KMS-11 (cell line): Measurements from ENCODE around the gene KANSL1.

Experiments
- H2AFZ ChIP-seq: fragments of 200-600 bp; sonication (generic); 2 replicates; pipeline ENCODE4 v1.6.1; 2016; ENCODE audit warnings: antibody characterized with exemption, mixed run types, low read depth
- H3K27ac ChIP-seq: fragments of 200-600 bp; sonication (generic); 2 replicates; pipeline ENCODE4 v1.6.1; 2016; ENCODE audit warnings: mild to moderate bottlenecking, mixed run types
- H3K27me3 ChIP-seq: fragments of 200-600 bp; sonication (generic); 2 replicates; pipeline ENCODE4 v1.6.1; 2017; ENCODE audit warnings: mild to moderate bottlenecking, low read depth, mixed run types, moderate library complexity; ENCODE audit not compliant: insufficient read depth
- H3K36me3 ChIP-seq: fragments of 200-600 bp; sonication (generic); 2 replicates; pipeline ENCODE4 v1.6.1; 2017; ENCODE audit warnings: mild to moderate bottlenecking, mixed run types; ENCODE audit not compliant: insufficient read depth
- H3K4me1 ChIP-seq: fragments of 200-600 bp; sonication (generic); 2 replicates; pipeline ENCODE4 v1.6.1; 2016; ENCODE audit warnings: mild to moderate bottlenecking, low read depth, mixed run types; ENCODE audit not compliant: poor library complexity, severe bottlenecking
- H3K4me2 ChIP-seq: fragments of 200-600 bp; sonication (generic); 2 replicates; pipeline ENCODE4 v1.7.0; 2016; ENCODE audit warnings: mild to moderate bottlenecking, mixed run types
- H3K4me3 ChIP-seq: fragments of 200-600 bp; sonication (generic); IDR thresholded peaks from 2 replicates; pipeline ENCODE4 v1.6.1; 2017; ENCODE audit warnings: low read depth, low read length, mixed read lengths; ENCODE audit not compliant: insufficient read depth
- H3K79me2 ChIP-seq: fragments of 200-600 bp; sonication (generic); 2 replicates; pipeline ENCODE4 v1.6.1; 2016; ENCODE audit warnings: low read depth, mixed run types; ENCODE audit not compliant: insufficient read depth
- H3K9ac ChIP-seq: fragments of 200-600 bp; sonication (generic); 2 replicates; pipeline ENCODE4 v1.6.1; 2016; ENCODE audit warnings: mild to moderate bottlenecking, mixed run types
- H4K20me1 ChIP-seq: fragments of 200-600 bp; sonication (generic); 2 replicates; pipeline ENCODE4 v1.6.1; 2016; ENCODE audit warnings: mild to moderate bottlenecking, mixed run types; ENCODE audit not compliant: insufficient read depth
- CTCF ChIP-seq: fragments of 200-600 bp; sonication (generic); conservative IDR thresholded peaks from 2 replicates; pipeline ENCODE4 v1.6.1; 2017; ENCODE audit warnings: low read depth, mild to moderate bottlenecking, antibody characterized with exemption, low read length, moderate library complexity, mixed read lengths

Gene KANSL1

DNA sequence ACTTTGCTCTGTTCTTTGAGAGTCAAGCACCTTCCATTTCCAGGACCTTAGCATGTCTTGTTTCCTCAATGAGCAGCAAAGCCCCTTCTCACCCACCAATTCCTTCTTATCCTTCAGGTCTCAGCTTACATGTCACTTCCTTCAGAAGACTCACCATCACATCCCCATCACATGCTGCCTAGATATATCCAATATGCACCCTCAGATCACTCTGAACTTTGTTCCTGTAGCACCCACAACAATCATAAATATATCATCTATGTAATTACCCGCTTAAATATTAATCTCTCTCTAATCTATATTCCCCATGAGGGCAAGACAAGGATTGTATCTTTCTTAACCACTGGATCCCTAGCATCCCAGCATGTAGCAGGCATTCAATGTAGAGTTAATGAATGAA, 30.4 kb downstream of the KANSL1 start:
- no peak for TF ChIP-seq CTCF
- Histone ChIP-seq H3K4me3 (no peak overlapping the region), H4K20me1 (peaks cover 47% of the 10 kb centered on the region), H3K4me1 (peaks cover 81% of the 10 kb centered on the region), H3K9ac (no peak overlapping the region), H3K27me3 (no peaks in the 10 kb centered on the region), H3K36me3 (no peaks in the 10 kb centered on the region), H3K27ac (no peak overlapping the region), H3K79me2 (peaks cover 99% of the 10 kb centered on the region), H3K4me2 (no peak overlapping the region), H2AFZ (no peak overlapping the region)

DNA sequence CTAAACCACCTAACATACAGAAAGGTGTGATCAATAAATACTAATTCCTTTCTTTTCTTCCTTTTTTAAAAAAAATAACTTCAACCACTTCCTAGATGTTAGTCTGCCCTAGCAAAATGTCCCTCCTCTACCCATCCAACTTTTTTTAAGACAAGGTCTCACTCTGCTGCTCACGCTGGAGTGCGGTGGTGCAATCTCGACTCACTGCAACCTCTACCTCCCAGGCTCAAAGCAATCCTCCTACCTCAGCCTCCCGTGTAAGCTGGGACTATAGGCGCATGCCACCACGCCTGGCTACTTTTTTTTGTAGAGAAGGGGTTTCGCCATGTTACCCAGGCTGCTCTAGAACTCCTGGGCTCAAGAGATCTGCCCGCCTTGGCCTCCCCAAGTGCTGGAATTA, 33.1 kb downstream of the KANSL1 start:
- no peak overlapping the region; the same call in 1 of the 2 replicates for H3K4me2 ChIP-seq
- H3K9ac ChIP-seq = no peak overlapping the region
- H3K4me3 ChIP-seq = no peak overlapping the region
- no peaks in the 10 kb centered on the region for H3K27me3 ChIP-seq
- no peak for TF ChIP-seq CTCF
- no peak overlapping the region for H2AFZ ChIP-seq
- no peak overlapping the region for H3K27ac ChIP-seq
- H4K20me1 ChIP-seq = peaks cover 68% of the 10 kb centered on the region
- no peaks in the 10 kb centered on the region for H3K36me3 ChIP-seq
- H3K4me1 ChIP-seq = peaks cover 93% of the 10 kb centered on the region
- peaks cover 99% of the 10 kb centered on the region for H3K79me2 ChIP-seq

GRCh38 chr17:46159686-46160085, 33.5 kb downstream of the KANSL1 start:
- H3K36me3 ChIP-seq = no peaks in the 10 kb centered on the region
- H3K27me3 ChIP-seq = no peaks in the 10 kb centered on the region
- peaks cover 100% of the 10 kb centered on the region for H3K79me2 ChIP-seq
- H2AFZ ChIP-seq = no peak overlapping the region
- no peak overlapping the region for H3K9ac ChIP-seq
- H3K27ac ChIP-seq = 0 out of 2 replicates have a peak overlapping the region, but pooled peaks have one; percentile 6
- H3K4me2 ChIP-seq = no peak overlapping the region; the same call in 1 of the 2 replicates
- H3K4me1 ChIP-seq = peaks cover 96% of the 10 kb centered on the region
- no peak for TF ChIP-seq CTCF
- H4K20me1 ChIP-seq = peaks cover 66% of the 10 kb centered on the region
- H3K4me3 ChIP-seq = no peak overlapping the region

GRCh38 chr17:46158323-46159296, 34.6 kb downstream of the KANSL1 start:
- Histone ChIP-seq H3K79me2 (peaks cover 100% of the 10 kb centered on the region), H3K27me3 (no peaks in the 10 kb centered on the region), H3K4me2 (peak overlapping the region; percentile 27; the same call in 1 of the 2 replicates), H2AFZ (no peak overlapping the region), H3K36me3 (no peaks in the 10 kb centered on the region), H3K4me3 (no peak overlapping the region), H3K4me1 (peaks cover 98% of the 10 kb centered on the region), H3K27ac (no peak overlapping the region), H4K20me1 (peaks cover 64% of the 10 kb centered on the region), H3K9ac (no peak overlapping the region)
- TF ChIP-seq CTCF = no peak
